Measurements from ENCODE around the gene CREM.

- no peak for TF ChIP-seq USF2 (IDR thresholded peaks at IDR 0.05; ENCODE audit: borderline replicate concordance, low read depth, low read length)
- TF ChIP-seq POLR2A (IDR thresholded peaks at IDR 0.05; ENCODE audit: low read depth, low read length): no peak
- no peak for TF ChIP-seq ATF2 (IDR thresholded peaks at IDR 0.05; ENCODE audit: low read length)
- no peak for TF ChIP-seq HDGF (IDR thresholded peaks at IDR 0.05)
- TF ChIP-seq CBX5 (IDR thresholded peaks at IDR 0.05; ENCODE audit: low read depth): no peak
- TF ChIP-seq CTCF (IDR thresholded peaks at IDR 0.05 in 2 of 3, conservative IDR thresholded peaks at IDR 0.05 in 1 of 3; ENCODE audit: control insufficient read depth in 2 of 3, extremely low read depth in 1 of 3, insufficient read depth in 1 of 3, low read depth in 3 of 3, low read length in 3 of 3): no peak
- no peak for TF ChIP-seq EZH2 (IDR thresholded peaks at IDR 0.05; ENCODE audit: borderline replicate concordance, control insufficient read depth, low read depth, low read length)
- TF ChIP-seq FOS (IDR thresholded peaks at IDR 0.05; ENCODE audit: borderline replicate concordance, extremely low read depth, insufficient read length): no peak
- no peak for TF ChIP-seq RBBP5 (conservative IDR thresholded peaks at IDR 0.05)
- TF ChIP-seq MAX (IDR thresholded peaks at IDR 0.05; ENCODE audit: low read depth, low read length): no peak
Measured at GRCh38 chr10:35089611-35090161, 37.0 kb upstream of the CREM start.

All from GM12878 (cell line).